CD4-positive, alpha-beta T cell treated with Interleukin-21 for 1 hour (primary cell): ENCODE results near the gene DECR2.

ENCODE experiments used
- DNase-seq: peaks from one replicate; pipeline ENCODE4 v3.0.0-alpha.2; 2020

Gene DECR2

DNA sequence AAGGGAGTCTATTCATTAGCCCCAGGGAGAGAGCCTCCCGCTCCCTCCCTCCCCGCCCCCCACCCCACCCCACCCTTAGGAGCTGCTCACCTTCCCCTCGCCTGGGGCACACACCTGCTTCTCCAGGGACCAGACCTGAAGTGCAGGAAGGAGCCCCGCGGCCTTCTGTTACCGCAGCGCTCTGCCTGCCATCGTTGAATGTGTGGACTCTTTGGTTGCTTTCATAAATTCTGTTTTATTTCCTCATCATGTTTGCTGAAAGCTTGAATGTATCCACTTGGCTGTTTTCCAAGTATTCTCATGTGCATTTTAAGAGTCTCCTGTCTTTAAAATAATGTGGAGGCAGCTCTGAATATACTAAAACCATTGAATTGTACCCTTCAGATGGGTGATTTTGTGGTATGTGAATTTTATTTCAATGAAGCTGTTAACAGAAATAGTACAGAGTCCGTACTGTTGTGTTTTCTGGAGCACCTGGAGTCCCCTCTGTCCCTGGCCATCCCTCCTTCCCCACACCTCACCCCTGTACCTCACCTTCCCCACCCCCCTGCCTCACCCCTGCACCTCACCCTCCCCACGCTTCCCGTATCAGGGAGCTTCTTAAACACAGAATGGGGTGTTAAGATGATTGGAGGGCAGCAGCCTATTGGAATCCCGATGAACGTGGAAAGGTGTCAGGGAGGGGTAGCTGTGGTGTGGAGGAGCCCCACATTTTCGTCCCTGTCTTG lies 49.3 kb downstream of the DECR2 start:
- DNase-seq, result no peak

DNA sequence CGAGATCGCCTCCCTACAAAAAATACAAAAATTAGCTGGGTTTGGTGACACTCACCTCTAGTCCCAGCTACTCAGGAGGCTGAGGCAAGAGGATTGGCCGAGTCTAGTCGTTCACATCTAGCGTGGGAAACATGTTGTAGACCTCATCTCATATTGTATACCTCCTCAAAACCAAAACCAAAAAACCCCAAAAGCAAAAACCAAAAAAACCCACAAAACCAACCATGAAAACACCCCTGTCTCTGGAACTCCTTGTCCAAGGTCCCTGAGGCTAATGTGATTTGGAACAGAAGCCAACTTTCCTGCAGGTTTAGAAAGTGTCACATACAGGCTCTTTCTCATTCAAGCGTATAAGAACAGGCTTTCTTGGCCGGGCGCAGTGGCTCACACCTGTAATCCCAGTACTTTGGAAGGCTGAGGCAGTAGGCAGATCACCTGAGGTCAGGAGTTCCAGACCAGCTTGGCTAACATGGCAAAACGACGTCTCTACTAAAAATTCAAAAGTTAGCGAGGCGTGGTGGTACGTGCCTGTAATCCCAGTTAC lies 52.8 kb downstream of the DECR2 start:
- DNase-seq, result no peak

DNA sequence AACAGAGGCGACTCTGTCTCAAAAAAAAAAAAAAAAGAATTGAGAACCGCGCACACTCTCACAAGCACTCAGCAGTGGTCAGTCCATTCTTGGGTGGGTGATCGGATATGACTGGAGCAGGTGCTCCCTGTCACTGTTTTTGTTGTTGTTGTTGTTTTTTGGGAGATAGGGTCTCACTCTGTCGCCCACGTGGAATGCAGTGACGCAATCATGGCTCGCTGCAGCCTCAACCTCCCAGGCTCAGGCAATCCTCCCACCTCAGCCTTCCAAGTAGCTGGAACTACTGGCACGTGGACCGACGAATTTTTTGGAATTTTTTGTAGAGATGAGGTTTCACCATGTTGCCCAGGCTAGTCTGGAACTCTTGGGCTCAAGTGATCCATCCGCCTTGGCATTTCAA lies 53.8 kb downstream of the DECR2 start:
- DNase-seq, result no peak

DNA sequence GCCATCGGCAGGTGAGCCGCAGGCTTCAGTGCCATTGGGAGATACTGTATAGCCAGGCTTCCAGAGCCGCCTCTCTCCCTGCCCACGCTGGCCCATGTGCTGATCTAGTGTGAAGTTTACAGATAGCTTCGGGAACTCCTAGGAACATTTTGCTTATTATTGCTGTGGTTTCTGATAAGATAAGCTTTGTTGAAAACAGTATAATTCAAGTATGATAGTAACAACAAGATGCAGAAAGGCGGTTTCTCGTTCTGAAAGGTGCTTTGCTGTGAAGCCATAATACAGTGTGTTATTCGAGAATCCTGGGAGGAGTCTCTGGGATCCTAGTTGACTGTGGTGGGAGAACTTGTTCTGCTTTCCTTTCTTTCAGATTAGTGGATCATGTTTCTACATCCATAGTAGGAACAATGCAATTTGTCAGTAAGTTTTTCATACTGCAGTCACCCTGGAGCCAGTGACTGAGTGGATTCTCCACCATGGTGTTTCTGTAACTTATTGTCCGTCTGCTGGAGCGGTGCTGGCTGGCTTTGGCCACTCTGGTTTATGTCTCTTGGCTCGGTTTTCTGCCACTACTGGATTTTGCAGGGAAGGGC lies 55.3 kb downstream of the DECR2 start:
- no peak for DNase-seq

DNA sequence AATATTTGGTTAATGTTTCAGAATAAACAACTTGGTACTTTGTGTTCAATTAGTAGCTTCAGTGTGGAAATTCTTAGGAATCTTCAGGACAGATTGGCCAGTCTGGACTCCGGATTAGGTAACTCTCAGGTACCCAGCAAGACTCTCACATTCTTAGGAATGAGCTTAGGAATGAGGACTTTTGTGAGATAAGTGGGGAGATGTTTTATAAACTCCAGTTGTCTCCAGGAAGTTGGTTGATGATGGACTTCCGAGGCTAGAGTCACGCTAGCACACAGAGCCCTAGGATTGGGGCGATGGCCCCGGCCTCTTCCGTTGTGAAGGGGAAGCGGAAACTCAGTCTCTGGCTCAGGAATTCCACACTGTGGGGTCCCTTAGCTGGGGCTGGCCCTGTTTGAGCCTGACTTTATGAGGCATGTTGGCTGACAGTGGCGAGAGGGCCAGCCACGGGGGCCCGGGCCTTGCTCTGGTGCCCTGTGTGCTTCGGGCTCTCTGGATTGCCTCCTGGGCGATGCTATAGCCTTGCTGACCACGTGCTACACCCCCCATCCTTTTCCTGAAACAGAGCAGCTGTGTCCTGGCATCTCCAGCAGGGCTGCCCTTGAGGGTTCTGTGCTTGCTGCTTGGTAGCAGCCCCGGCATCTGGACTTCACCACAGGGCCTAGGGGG lies 56.2 kb downstream of the DECR2 start:
- no peak for DNase-seq

DNA sequence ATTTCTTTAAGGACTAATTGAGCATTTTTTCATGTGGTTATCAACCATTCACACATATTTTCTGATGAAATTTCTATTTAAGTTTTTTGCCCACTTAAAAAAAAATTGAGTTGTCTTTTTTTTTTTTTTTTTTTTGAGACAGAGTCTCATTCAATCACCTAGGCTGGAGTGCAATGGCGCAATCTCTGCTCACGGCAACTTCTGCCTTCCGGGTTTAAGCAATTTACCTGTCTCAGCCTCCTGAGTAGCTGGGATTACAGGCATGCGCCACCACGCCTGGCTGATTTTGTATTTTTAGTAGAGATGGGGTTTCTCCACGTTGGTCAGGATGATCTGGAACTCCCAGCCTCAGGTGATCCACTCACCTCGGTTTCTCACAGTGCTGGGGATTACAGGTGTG lies 58.1 kb downstream of the DECR2 start:
- no peak for DNase-seq

DNA sequence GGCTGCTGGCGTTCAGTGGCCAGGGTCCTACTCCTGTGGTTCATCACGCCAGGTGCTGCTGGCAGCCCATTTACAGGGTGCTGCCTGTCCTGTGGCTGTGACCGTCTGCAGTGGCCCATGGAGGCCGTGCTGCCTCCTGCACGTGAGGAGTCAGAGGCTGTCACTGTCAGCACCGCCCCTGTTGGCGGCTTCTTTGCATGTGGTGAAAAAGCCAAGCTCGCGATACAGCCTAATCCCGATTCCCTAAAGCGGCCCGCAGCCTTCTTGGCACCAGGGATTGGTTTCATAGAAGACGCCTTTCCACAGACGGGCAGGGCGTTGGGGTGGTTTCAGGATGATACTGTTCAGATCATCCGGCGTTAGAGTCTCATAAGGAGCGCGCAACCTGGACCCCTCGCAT lies 59.1 kb downstream of the DECR2 start:
- no peak for DNase-seq
